Measurements from ENCODE around the gene PHF12.

GRCh38 chr17:28970879-28971278, 19.6 kb upstream of the PHF12 start:
- TF ChIP-seq EP300 (IDR thresholded peaks at IDR 0.05) (no peak), RARB (CRISPR knock-in tag; IDR thresholded peaks at IDR 0.05) (no peak), CTCF (IDR thresholded peaks at IDR 0.05) (no peak), SMC3 (IDR thresholded peaks at IDR 0.05) (no peak), MAX (IDR thresholded peaks at IDR 0.05) (no peak), BHLHE40 (IDR thresholded peaks at IDR 0.05; ENCODE audit: low read depth, low read length) (no peak), BCL3 (IDR thresholded peaks at IDR 0.05) (no peak), HMGXB4 (CRISPR knock-in tag; IDR thresholded peaks at IDR 0.05; ENCODE audit: borderline replicate concordance) (no peak), USF2 (IDR thresholded peaks at IDR 0.05) (no peak), HDAC2 (IDR thresholded peaks at IDR 0.05) (no peak), ZFP36 (IDR thresholded peaks at IDR 0.05; ENCODE audit: borderline replicate concordance, partially characterized antibody) (no peak), MYC (IDR thresholded peaks at IDR 0.05; ENCODE audit: borderline replicate concordance, low read length) (no peak), KDM1A (IDR thresholded peaks at IDR 0.05; ENCODE audit: low read depth) (no peak), MAFK (IDR thresholded peaks at IDR 0.05; ENCODE audit: partially characterized antibody) (no peak)

All from A549 (cell line).